Stimulated activated naive CD4-positive, alpha-beta T cell (primary cell): Measurements from ENCODE around the gene ISOC1.
A peak's percentile ranks its signal among the peaks of the same experiment; 100 is the strongest.

ENCODE experiments used
- DNase-seq, 6 experiments: peaks; one replicate each; lab custom pipeline; 2025; lab: John Stamatoyannopoulos, UW

ISOC1 gene

GRCh38 chr5:129094087-129094923 is at the start of gene ISOC1:
ISOC1 (plus strand) TSS chr5:129094749; CDS start chr5:129094767, 18 bp downstream.
- DNase-seq = peak; percentile 84 to 93 (median 89)

GRCh38 chr5:129046151-129046550 is 48.4 kb upstream of the ISOC1 start:
- no peak for DNase-seq

- no peak for DNase-seq
These were observed 46.0 kb upstream of the ISOC1 start for GRCh38 chr5:129048509-129048908.

- DNase-seq = no peak
These were observed 45.3 kb upstream of the ISOC1 start for GRCh38 chr5:129049126-129049799.

- DNase-seq = no peak
These were observed 43.3 kb upstream of the ISOC1 start for GRCh38 chr5:129051283-129051682.

GRCh38 chr5:129053438-129053837 is 41.1 kb upstream of the ISOC1 start:
- no peak for DNase-seq

- DNase-seq = no peak
These were observed 37.2 kb upstream of the ISOC1 start for GRCh38 chr5:129057329-129057728.

GRCh38 chr5:129061849-129062248 is 32.7 kb upstream of the ISOC1 start:
- no peak for DNase-seq

GRCh38 chr5:129063483-129064113 is 31.0 kb upstream of the ISOC1 start:
- DNase-seq = no peak

- DNase-seq = no peak
These were observed 28.8 kb upstream of the ISOC1 start for GRCh38 chr5:129065721-129066120.

GRCh38 chr5:129067745-129068144 is 26.8 kb upstream of the ISOC1 start:
- no peak for DNase-seq

- DNase-seq = no peak
These were observed 25.3 kb upstream of the ISOC1 start for GRCh38 chr5:129069292-129069691.

- DNase-seq = no peak
These were observed 21.4 kb upstream of the ISOC1 start for GRCh38 chr5:129073111-129073510.

- DNase-seq = no peak
These were observed 19.6 kb upstream of the ISOC1 start for GRCh38 chr5:129074903-129075302.

- DNase-seq = no peak
These were observed 17.0 kb upstream of the ISOC1 start for GRCh38 chr5:129077433-129078075.

- no peak for DNase-seq
These were observed 16.3 kb upstream of the ISOC1 start for GRCh38 chr5:129078247-129078646.

GRCh38 chr5:129078660-129079059 is 15.9 kb upstream of the ISOC1 start:
- no peak for DNase-seq

GRCh38 chr5:129079496-129079895 is 15.1 kb upstream of the ISOC1 start:
- DNase-seq = no peak

- no peak for DNase-seq
These were observed 13.8 kb upstream of the ISOC1 start for GRCh38 chr5:129080766-129081165.

GRCh38 chr5:129082225-129083136 is 12.1 kb upstream of the ISOC1 start:
- DNase-seq = no peak
